ENCODE results near the gene ITGA5.
"Not testable (repeated sequence)": the region's sequence is repeated elsewhere in the genome, so short reads cannot be mapped to it uniquely, and the experiment has no call there.

ITGA5 gene

GRCh38 chr12:54360717-54361456 lies 58.2 kb downstream of the ITGA5 start:
- peak overlapping the region; percentile 33 for H3K4me3 ChIP-seq (ENCODE audit: low read length)
- no peaks in the 10 kb centered on the region for H3K36me3 ChIP-seq (ENCODE audit: insufficient read depth, low read length)
- H3K9ac ChIP-seq (ENCODE audit: low read depth, low read length): peak overlapping the region; percentile 72
- no peaks in the 10 kb centered on the region for H3K27me3 ChIP-seq (ENCODE audit: control insufficient read depth, insufficient read depth, low read length)
- H3K9me3 ChIP-seq (replicated peaks; ENCODE audit: low read length): no peaks in the 10 kb centered on the region
- peak overlapping the region; percentile 64 for H3K4me2 ChIP-seq (ENCODE audit: low read length)
- peaks cover 29% of the 10 kb centered on the region for H3K4me1 ChIP-seq (ENCODE audit: control insufficient read depth, insufficient read depth, low read length)

GRCh38 chr12:54359762-54360351 lies 59.2 kb downstream of the ITGA5 start:
- Histone ChIP-seq H3K9ac (ENCODE audit: low read depth, low read length) (peak overlapping the region; percentile 72), H3K4me1 (ENCODE audit: control insufficient read depth, insufficient read depth, low read length) (peaks cover 29% of the 10 kb centered on the region), H3K27me3 (ENCODE audit: control insufficient read depth, insufficient read depth, low read length) (no peaks in the 10 kb centered on the region), H3K4me3 (ENCODE audit: low read length) (peak overlapping the region; percentile 57), H3K36me3 (ENCODE audit: insufficient read depth, low read length) (no peaks in the 10 kb centered on the region), H3K9me3 (replicated peaks; ENCODE audit: low read length) (no peaks in the 10 kb centered on the region), H3K4me2 (ENCODE audit: low read length) (peak overlapping the region; percentile 73)

- H3K27me3 ChIP-seq (ENCODE audit: control insufficient read depth, insufficient read depth, low read length): no peaks in the 10 kb centered on the region
- peak overlapping the region; percentile 95 for H3K4me2 ChIP-seq (ENCODE audit: low read length)
- H3K4me3 ChIP-seq (ENCODE audit: low read length): peak overlapping the region; percentile 75
- H3K4me1 ChIP-seq (ENCODE audit: control insufficient read depth, insufficient read depth, low read length): peaks cover 29% of the 10 kb centered on the region
- peak overlapping the region; percentile 91 for H3K9ac ChIP-seq (ENCODE audit: low read depth, low read length)
- H3K36me3 ChIP-seq (ENCODE audit: insufficient read depth, low read length): no peaks in the 10 kb centered on the region
- no peaks in the 10 kb centered on the region for H3K9me3 ChIP-seq (replicated peaks; ENCODE audit: low read length)
Observed at GRCh38 chr12:54358945-54359761, 59.9 kb downstream of the ITGA5 start.

- Histone ChIP-seq H3K9me3 (replicated peaks; ENCODE audit: low read length) (no peaks in the 10 kb centered on the region), H3K4me3 (ENCODE audit: low read length) (peak overlapping the region; percentile 75), H3K9ac (ENCODE audit: low read depth, low read length) (peak overlapping the region; percentile 91), H3K4me2 (ENCODE audit: low read length) (peak overlapping the region; percentile 95), H3K36me3 (ENCODE audit: insufficient read depth, low read length) (no peaks in the 10 kb centered on the region), H3K27me3 (ENCODE audit: control insufficient read depth, insufficient read depth, low read length) (no peaks in the 10 kb centered on the region), H3K4me1 (ENCODE audit: control insufficient read depth, insufficient read depth, low read length) (peaks cover 31% of the 10 kb centered on the region)
Observed at GRCh38 chr12:54358191-54358944, 60.7 kb downstream of the ITGA5 start.

GRCh38 chr12:54357506-54358190 lies 61.4 kb downstream of the ITGA5 start:
- H3K27me3 ChIP-seq (ENCODE audit: control insufficient read depth, insufficient read depth, low read length): no peaks in the 10 kb centered on the region
- H3K4me3 ChIP-seq (ENCODE audit: low read length): no peak overlapping the region
- H3K4me1 ChIP-seq (ENCODE audit: control insufficient read depth, insufficient read depth, low read length): peaks cover 38% of the 10 kb centered on the region
- H3K36me3 ChIP-seq (ENCODE audit: insufficient read depth, low read length): no peaks in the 10 kb centered on the region
- H3K4me2 ChIP-seq (ENCODE audit: low read length): peak overlapping the region; percentile 95
- no peak overlapping the region for H3K9ac ChIP-seq (ENCODE audit: low read depth, low read length)
- no peaks in the 10 kb centered on the region for H3K9me3 ChIP-seq (replicated peaks; ENCODE audit: low read length)

GRCh38 chr12:54356951-54357356 lies 62.1 kb downstream of the ITGA5 start:
- Histone ChIP-seq H3K36me3 (ENCODE audit: insufficient read depth, low read length) (no peaks in the 10 kb centered on the region), H3K27me3 (ENCODE audit: control insufficient read depth, insufficient read depth, low read length) (no peaks in the 10 kb centered on the region), H3K9me3 (replicated peaks; ENCODE audit: low read length) (no peaks in the 10 kb centered on the region), H3K4me2 (ENCODE audit: low read length) (no peak overlapping the region), H3K9ac (ENCODE audit: low read depth, low read length) (no peak overlapping the region), H3K4me3 (ENCODE audit: low read length) (no peak overlapping the region), H3K4me1 (ENCODE audit: control insufficient read depth, insufficient read depth, low read length) (peaks cover 44% of the 10 kb centered on the region)

GRCh38 chr12:54356228-54356627 lies 62.8 kb downstream of the ITGA5 start:
- H3K9ac ChIP-seq (ENCODE audit: low read depth, low read length): no peak overlapping the region
- H3K36me3 ChIP-seq (ENCODE audit: insufficient read depth, low read length): peaks cover 4% of the 10 kb centered on the region
- no peaks in the 10 kb centered on the region for H3K9me3 ChIP-seq (replicated peaks; ENCODE audit: low read length)
- H3K4me2 ChIP-seq (ENCODE audit: low read length): no peak overlapping the region
- no peaks in the 10 kb centered on the region for H3K27me3 ChIP-seq (ENCODE audit: control insufficient read depth, insufficient read depth, low read length)
- H3K4me1 ChIP-seq (ENCODE audit: control insufficient read depth, insufficient read depth, low read length): peaks cover 48% of the 10 kb centered on the region
- H3K4me3 ChIP-seq (ENCODE audit: low read length): no peak overlapping the region

GRCh38 chr12:54355104-54355815 lies 63.8 kb downstream of the ITGA5 start:
- Histone ChIP-seq H3K27me3 (ENCODE audit: control insufficient read depth, insufficient read depth, low read length) (no peaks in the 10 kb centered on the region), H3K9me3 (replicated peaks; ENCODE audit: low read length) (no peaks in the 10 kb centered on the region), H3K9ac (ENCODE audit: low read depth, low read length) (no peak overlapping the region), H3K4me2 (ENCODE audit: low read length) (no peak overlapping the region), H3K36me3 (ENCODE audit: insufficient read depth, low read length) (peaks cover 14% of the 10 kb centered on the region), H3K4me1 (ENCODE audit: control insufficient read depth, insufficient read depth, low read length) (peaks cover 40% of the 10 kb centered on the region), H3K4me3 (ENCODE audit: low read length) (no peak overlapping the region)

- Histone ChIP-seq H3K4me1 (ENCODE audit: control insufficient read depth, insufficient read depth, low read length) (peaks cover 32% of the 10 kb centered on the region), H3K36me3 (ENCODE audit: insufficient read depth, low read length) (peaks cover 24% of the 10 kb centered on the region)
- H3K9ac ChIP-seq (ENCODE audit: low read depth, low read length); H3K4me2 ChIP-seq (ENCODE audit: low read length); H3K4me3 ChIP-seq (ENCODE audit: low read length); H3K27me3 ChIP-seq (ENCODE audit: control insufficient read depth, insufficient read depth, low read length); H3K9me3 ChIP-seq (replicated peaks; ENCODE audit: low read length): not testable (repeated sequence)
Observed at GRCh38 chr12:54354271-54354670, 64.8 kb downstream of the ITGA5 start.

Measured in skeletal muscle satellite cell (primary cell).